Breast epithelium (tissue), 4 donors: ENCODE data around the gene POLD4. TPM values are rescaled to one million over a fixed set of nuclear protein-coding genes. Genes with fewer than 3 reads are reported as not detected.

ENCODE experiments used
- DNase-seq, 2 donors: peaks; one replicate each; pipeline ENCODE4 v3.0.0-alpha.2; 2019; ENCODE audit warnings: low spot score in 2 of 2
- H3K27ac ChIP-seq, 2 donors: fragments of 200-600 bp; sonication (generic) in 1 of 2; one replicate each; pipeline ENCODE4 v1.5.1; 2016 to 2019; ENCODE audit warnings: mild to moderate bottlenecking in 1 of 2
- H3K27me3 ChIP-seq, 2 donors: fragments of 200-600 bp; sonication (generic) in 1 of 2; one replicate each; pipeline versions ENCODE4 v1.5.1 to v1.6.0; 2017 to 2019; ENCODE audit warnings: control low read depth in 1 of 2, mild to moderate bottlenecking in 1 of 2
- H3K36me3 ChIP-seq: fragments of 200-600 bp; one replicate; pipeline ENCODE4 v1.5.1; 2019
- H3K4me1 ChIP-seq, 2 donors: fragments of 200-600 bp; sonication (generic); one replicate each; pipeline ENCODE4 v1.5.1; 2016 to 2019; ENCODE audit warnings: control low read depth in 1 of 2
- H3K4me3 ChIP-seq, 3 donors: fragments of 200-600 bp; sonication (generic); 1 replicate in 2 of 3; 2 replicates in 1 of 3; pipeline ENCODE4 v1.5.1; 2016 to 2019; ENCODE audit warnings: mild to moderate bottlenecking in 3 of 3, moderate library complexity in 2 of 3
- H3K9me3 ChIP-seq, 2 donors: fragments of 200-600 bp; sonication (generic) in 1 of 2; one replicate each; pipeline ENCODE4 v1.5.1; 2016 to 2019; ENCODE audit warnings: control low read depth in 1 of 2
- POLR2A ChIP-seq: fragments of 450-650 bp; IDR thresholded peaks from one replicate; pipeline ENCODE4 v1.6.1; 2016; ENCODE audit warnings: antibody characterized with exemption, mild to moderate bottlenecking, moderate library complexity
- POLR2AphosphoS5 ChIP-seq, 3 donors: sonication (generic); formaldehyde crosslinking; IDR thresholded peaks; one replicate each; pipeline ENCODE4 v1.6.1; 2017; ENCODE audit warnings: antibody characterized with exemption in 3 of 3
- intact Hi-C: fragments of 100-400 bp; cut with DNase I; formaldehyde crosslinking; loops from one replicate; pipeline ENCODE4 v1.15.1; 2023; ENCODE audit warnings: low total_unique reads
- total RNA-seq, 3 donors: library from RNA; depleted of rRNA; stranded (reverse); fragments of >200 nt; gene quantifications; one replicate each; pipeline ENCODE4 v1.1.0, GENCODE V29; 2016
- TF ChIP-seq, protein P1 (sequence below), 3 donors: fragments of 450-650 bp; IDR thresholded peaks; one replicate each; pipeline ENCODE4 v1.5.1; 2016 to 2017; ENCODE audit warnings: antibody characterized with exemption in 3 of 3, mild to moderate bottlenecking in 3 of 3, moderate library complexity in 3 of 3

POLD4 gene
- total RNA-seq, 3 donors from 2014 or later = 48.7 to 91.5 (median 69.2) TPM

DNA sequence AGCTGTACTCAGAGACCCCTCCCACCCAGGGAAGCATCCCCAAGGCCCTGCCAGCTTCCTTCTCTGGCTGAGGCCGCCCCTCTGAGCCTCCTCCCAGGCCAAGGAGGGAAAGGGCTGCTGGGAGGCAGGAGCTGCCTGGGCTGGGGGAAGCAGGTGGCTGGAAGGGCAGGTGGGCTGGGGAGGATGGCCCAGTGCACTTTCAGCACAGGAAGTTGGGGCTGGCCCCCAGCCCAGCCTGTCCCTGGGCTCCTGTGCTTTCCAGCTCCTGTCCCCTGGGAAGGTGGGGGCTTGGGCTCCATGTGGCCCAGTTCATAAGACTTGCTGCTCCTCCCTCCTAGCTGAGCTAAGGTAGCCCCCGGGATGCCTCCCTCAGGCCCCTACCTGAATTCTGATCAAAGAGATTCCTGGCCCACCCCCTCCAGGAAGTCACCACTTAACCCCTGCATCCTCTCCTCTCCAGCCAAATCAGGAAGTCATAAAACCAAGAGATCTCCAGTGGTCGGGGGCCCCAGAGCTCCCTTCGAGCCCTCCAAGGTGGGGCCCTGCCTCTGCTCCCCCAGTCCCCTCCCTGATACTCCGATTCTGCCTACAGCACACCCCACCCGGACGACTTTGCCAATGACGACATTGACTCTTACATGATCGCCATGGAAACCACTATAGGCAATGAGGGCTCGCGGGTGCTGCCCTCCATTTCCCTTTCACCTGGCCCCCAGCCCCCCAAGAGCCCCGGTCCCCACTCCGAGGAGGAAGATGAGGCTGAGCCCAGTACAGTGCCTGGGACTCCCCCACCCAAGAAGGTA is 43.4 kb upstream of the POLD4 start:
- no peaks in the 10 kb centered on the region for H3K9me3 ChIP-seq
- H3K4me1 ChIP-seq = peaks cover 16 to 18% of the 10 kb centered on the region in 2 donors
- no peaks in the 10 kb centered on the region for H3K27me3 ChIP-seq
- no peak overlapping the region for H3K27ac ChIP-seq
- no peak for DNase-seq
- no peak overlapping the region for H3K4me3 ChIP-seq
- H3K36me3 ChIP-seq = no peaks in the 10 kb centered on the region
- intact Hi-C loops = loop anchor here (10.0 kb wide), 1 partner anchor 108 kb away; the partner anchor contains the start of genes CDK2AP2 and PITPNM1
- TF ChIP-seq POLR2AphosphoS5 (IDR thresholded peaks at IDR 0.05) (no peak), POLR2A (no peak)
- TF ChIP-seq, protein P1, sequence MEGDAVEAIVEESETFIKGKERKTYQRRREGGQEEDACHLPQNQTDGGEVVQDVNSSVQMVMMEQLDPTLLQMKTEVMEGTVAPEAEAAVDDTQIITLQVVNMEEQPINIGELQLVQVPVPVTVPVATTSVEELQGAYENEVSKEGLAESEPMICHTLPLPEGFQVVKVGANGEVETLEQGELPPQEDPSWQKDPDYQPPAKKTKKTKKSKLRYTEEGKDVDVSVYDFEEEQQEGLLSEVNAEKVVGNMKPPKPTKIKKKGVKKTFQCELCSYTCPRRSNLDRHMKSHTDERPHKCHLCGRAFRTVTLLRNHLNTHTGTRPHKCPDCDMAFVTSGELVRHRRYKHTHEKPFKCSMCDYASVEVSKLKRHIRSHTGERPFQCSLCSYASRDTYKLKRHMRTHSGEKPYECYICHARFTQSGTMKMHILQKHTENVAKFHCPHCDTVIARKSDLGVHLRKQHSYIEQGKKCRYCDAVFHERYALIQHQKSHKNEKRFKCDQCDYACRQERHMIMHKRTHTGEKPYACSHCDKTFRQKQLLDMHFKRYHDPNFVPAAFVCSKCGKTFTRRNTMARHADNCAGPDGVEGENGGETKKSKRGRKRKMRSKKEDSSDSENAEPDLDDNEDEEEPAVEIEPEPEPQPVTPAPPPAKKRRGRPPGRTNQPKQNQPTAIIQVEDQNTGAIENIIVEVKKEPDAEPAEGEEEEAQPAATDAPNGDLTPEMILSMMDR (IDR thresholded peaks at IDR 0.05) = no peak

DNA sequence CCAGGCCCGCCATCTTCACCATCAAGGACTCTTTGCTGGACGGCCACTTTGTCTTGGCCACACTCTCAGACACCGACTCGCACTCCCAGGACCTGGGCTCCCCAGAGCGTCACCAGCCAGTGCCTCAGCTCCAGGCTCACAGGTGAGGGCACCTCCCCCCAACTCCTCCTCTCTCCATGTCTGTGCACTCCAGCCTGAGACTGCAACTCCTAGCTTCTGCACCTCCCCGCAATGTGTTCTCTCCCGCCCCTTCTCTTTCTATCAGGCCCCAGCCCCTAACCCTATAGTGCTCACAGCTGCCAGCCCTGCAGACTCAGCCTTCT is 42.9 kb upstream of the POLD4 start:
- Histone ChIP-seq H3K27me3 (no peaks in the 10 kb centered on the region), H3K36me3 (no peaks in the 10 kb centered on the region), H3K27ac (no peak overlapping the region), H3K4me1 (peaks cover 16 to 18% of the 10 kb centered on the region in 2 donors), H3K9me3 (no peaks in the 10 kb centered on the region), H3K4me3 (no peak overlapping the region)
- TF ChIP-seq, protein P1 (IDR thresholded peaks at IDR 0.05) = no peak
- TF ChIP-seq POLR2A = no peak
- no peak for TF ChIP-seq POLR2AphosphoS5 (IDR thresholded peaks at IDR 0.05)
- no peak for DNase-seq
- intact Hi-C loops = loop anchor here (10.0 kb wide), 1 partner anchor 109 kb away; the partner anchor contains the start of genes CDK2AP2 and PITPNM1

- TF ChIP-seq, protein P1 (IDR thresholded peaks at IDR 0.05) = no peak
- TF ChIP-seq POLR2A = no peak
- TF ChIP-seq POLR2AphosphoS5 (IDR thresholded peaks at IDR 0.05) = no peak
- intact Hi-C loops = loop anchor here (10.0 kb wide), 1 partner anchor 109 kb away; the partner anchor contains the start of genes CDK2AP2 and PITPNM1
- H3K27me3 ChIP-seq = no peaks in the 10 kb centered on the region
- H3K4me3 ChIP-seq = no peak overlapping the region
- DNase-seq = no peak
- no peaks in the 10 kb centered on the region for H3K36me3 ChIP-seq
- no peak overlapping the region for H3K27ac ChIP-seq
- no peaks in the 10 kb centered on the region for H3K9me3 ChIP-seq
- peaks cover 15 to 18% of the 10 kb centered on the region in 2 donors for H3K4me1 ChIP-seq
Observed at GRCh38 chr11:67395555-67396258, 42.4 kb upstream of the POLD4 start.

DNA sequence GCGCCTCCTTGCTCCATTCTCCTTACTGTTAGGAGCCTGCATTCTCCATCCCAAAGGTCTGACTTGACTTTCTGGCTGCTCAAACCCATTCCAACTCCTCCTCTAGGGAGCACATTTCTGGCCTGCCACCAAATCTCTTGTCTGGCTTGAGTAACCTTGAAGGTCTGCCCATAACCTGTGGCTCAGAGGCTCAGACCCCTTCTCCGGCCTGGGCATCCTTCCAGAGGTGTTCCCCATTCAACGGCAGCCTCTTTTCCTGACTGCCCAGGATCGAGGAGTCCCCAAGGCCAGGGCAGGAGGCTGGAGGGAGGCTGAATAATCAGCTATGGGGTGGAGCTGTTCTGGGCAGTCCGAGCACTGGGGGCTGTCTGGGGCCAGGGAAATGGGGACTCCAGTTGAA is 40.6 kb upstream of the POLD4 start:
- H3K9me3 ChIP-seq = no peaks in the 10 kb centered on the region
- TF ChIP-seq POLR2A = no peak
- TF ChIP-seq, protein P1 (IDR thresholded peaks at IDR 0.05) = no peak
- no peak for TF ChIP-seq POLR2AphosphoS5 (IDR thresholded peaks at IDR 0.05)
- intact Hi-C loops = loop anchor here (5.0 to 10.0 kb wide), 2 partner anchors 37 to 111 kb away; partner anchors contain the start of genes CDK2AP2 and PITPNM1
- peaks cover 4% of the 10 kb centered on the region in 2 donors for H3K4me1 ChIP-seq
- no peaks in the 10 kb centered on the region for H3K27me3 ChIP-seq
- H3K36me3 ChIP-seq = no peaks in the 10 kb centered on the region
- no peak for DNase-seq
- H3K27ac ChIP-seq = no peak overlapping the region
- H3K4me3 ChIP-seq = no peak overlapping the region

DNA sequence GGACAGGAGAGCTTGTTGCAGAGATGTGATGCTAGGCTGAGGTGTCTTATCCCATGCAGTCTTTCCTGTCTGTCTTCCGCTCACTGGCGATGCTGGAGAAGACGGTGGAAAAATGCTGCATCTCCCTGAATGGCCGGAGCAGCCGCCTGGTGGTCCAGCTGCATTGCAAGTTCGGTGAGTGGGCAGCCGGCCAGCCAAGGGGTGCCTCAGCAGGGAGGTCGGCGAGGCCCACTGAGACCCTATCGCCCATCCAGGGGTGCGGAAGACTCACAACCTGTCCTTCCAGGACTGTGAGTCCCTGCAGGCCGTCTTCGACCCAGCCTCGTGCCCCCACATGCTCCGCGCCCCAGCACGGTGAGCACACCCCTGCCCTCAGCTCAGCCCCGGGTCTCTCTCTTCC is 40.1 kb upstream of the POLD4 start:
- TF ChIP-seq POLR2AphosphoS5 (IDR thresholded peaks at IDR 0.05) = no peak
- TF ChIP-seq, protein P1 (IDR thresholded peaks at IDR 0.05) = no peak
- TF ChIP-seq POLR2A = no peak
- H3K27me3 ChIP-seq = no peaks in the 10 kb centered on the region
- intact Hi-C loops = loop anchor here (5.0 to 10.0 kb wide), 2 partner anchors 36 to 111 kb away; partner anchors contain the start of genes CDK2AP2 and PITPNM1
- H3K36me3 ChIP-seq = no peaks in the 10 kb centered on the region
- peaks cover 4% of the 10 kb centered on the region in 2 donors for H3K4me1 ChIP-seq
- DNase-seq = no peak
- no peaks in the 10 kb centered on the region for H3K9me3 ChIP-seq
- H3K27ac ChIP-seq = no peak overlapping the region
- no peak overlapping the region for H3K4me3 ChIP-seq
